HL-60 (cell line): ENCODE results near the gene DLL3.

Source experiments
- DNase-seq, 2 experiments: peaks; one replicate each; pipeline ENCODE4 v3.0.0-alpha.2; 2010 to 2020; ENCODE audit warnings: low read depth in 1 of 2, low spot score in 1 of 2
- H3K27ac ChIP-seq: fragments of 250-450 bp; sonication (Bioruptor Pico); replicated peaks from 2 replicates; pipeline ENCODE4 v1.5.1; 2020; ENCODE audit warnings: mild to moderate bottlenecking, moderate library complexity
- H3K27me3 ChIP-seq: fragments of 250-450 bp; sonication (Bioruptor Pico); 2 replicates; pipeline ENCODE4 v1.5.1; 2021; ENCODE audit warnings: mild to moderate bottlenecking, moderate library complexity; ENCODE audit not compliant: insufficient read depth, poor library complexity, severe bottlenecking
- H3K4me3 ChIP-seq: replicated peaks from 2 replicates; pipeline ENCODE4 v1.5.1; 2011; ENCODE audit warnings: mild to moderate bottlenecking, control low read depth, low read length; ENCODE audit not compliant: insufficient read depth
- CTCF ChIP-seq: IDR thresholded peaks from one replicate; pipeline ENCODE4 v1.5.1; 2011; ENCODE audit warnings: low read length, control low read depth, inconsistent platforms; ENCODE audit not compliant: insufficient read depth
- GABPA ChIP-seq: IDR thresholded peaks from 2 replicates; pipeline ENCODE4 v1.6.1; 2012; ENCODE audit warnings: low read depth
- POLR2AphosphoS5 ChIP-seq: IDR thresholded peaks from 2 replicates; pipeline ENCODE4 v1.6.1; 2012; ENCODE audit warnings: low read depth
- SPI1 ChIP-seq: IDR thresholded peaks from 2 replicates; pipeline ENCODE4 v1.6.1; 2012; ENCODE audit warnings: low read depth, mild to moderate bottlenecking, borderline replicate concordance
- TF ChIP-seq, protein P1 (sequence below): IDR thresholded peaks from 2 replicates; pipeline ENCODE4 v1.6.1; 2012; ENCODE audit warnings: low read depth; ENCODE audit not compliant: insufficient replicate concordance

The DLL3 gene

GRCh38 chr19:39465956-39466747 lies 32.6 kb upstream of the DLL3 start:
- DNase-seq: no peak
- H3K27me3 ChIP-seq: no peaks in the 10 kb centered on the region
- TF ChIP-seq GABPA: no peak
- no peak for TF ChIP-seq CTCF
- TF ChIP-seq, protein P1, sequence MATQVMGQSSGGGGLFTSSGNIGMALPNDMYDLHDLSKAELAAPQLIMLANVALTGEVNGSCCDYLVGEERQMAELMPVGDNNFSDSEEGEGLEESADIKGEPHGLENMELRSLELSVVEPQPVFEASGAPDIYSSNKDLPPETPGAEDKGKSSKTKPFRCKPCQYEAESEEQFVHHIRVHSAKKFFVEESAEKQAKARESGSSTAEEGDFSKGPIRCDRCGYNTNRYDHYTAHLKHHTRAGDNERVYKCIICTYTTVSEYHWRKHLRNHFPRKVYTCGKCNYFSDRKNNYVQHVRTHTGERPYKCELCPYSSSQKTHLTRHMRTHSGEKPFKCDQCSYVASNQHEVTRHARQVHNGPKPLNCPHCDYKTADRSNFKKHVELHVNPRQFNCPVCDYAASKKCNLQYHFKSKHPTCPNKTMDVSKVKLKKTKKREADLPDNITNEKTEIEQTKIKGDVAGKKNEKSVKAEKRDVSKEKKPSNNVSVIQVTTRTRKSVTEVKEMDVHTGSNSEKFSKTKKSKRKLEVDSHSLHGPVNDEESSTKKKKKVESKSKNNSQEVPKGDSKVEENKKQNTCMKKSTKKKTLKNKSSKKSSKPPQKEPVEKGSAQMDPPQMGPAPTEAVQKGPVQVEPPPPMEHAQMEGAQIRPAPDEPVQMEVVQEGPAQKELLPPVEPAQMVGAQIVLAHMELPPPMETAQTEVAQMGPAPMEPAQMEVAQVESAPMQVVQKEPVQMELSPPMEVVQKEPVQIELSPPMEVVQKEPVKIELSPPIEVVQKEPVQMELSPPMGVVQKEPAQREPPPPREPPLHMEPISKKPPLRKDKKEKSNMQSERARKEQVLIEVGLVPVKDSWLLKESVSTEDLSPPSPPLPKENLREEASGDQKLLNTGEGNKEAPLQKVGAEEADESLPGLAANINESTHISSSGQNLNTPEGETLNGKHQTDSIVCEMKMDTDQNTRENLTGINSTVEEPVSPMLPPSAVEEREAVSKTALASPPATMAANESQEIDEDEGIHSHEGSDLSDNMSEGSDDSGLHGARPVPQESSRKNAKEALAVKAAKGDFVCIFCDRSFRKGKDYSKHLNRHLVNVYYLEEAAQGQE: no peak
- TF ChIP-seq POLR2AphosphoS5: no peak
- no peak for TF ChIP-seq SPI1

DNA sequence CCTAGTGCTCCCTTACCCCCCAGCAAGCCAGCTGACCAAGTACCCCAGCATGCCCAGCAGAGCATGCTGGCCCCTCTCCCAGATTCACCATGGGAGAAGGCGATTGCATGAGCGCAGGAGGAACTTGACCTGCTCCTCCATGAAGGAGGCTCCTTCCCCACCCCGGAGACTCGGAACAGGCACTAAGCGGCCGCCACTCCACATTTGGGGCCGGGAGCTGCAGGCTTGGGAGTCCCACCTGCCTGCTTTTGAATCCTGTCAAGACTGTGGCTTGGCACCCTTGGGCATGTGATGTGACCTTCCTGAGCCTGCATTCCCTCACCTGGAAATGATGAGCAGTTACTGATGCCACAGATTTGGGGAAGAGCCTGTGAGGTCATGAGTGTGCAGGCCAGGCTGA lies 30.8 kb upstream of the DLL3 start:
- Histone ChIP-seq H3K27me3 (no peaks in the 10 kb centered on the region), H3K27ac (no peak overlapping the region), H3K4me3 (no peak overlapping the region)
- no peak for DNase-seq
- TF ChIP-seq POLR2AphosphoS5 (no peak), CTCF (no peak), SPI1 (no peak), GABPA (no peak)
- TF ChIP-seq, protein P1: no peak

More at GRCh38 chr19:39465956-39466747, 32.6 kb upstream of the DLL3 start:
- Histone ChIP-seq H3K27ac (no peak overlapping the region), H3K4me3 (no peak overlapping the region)

DNA sequence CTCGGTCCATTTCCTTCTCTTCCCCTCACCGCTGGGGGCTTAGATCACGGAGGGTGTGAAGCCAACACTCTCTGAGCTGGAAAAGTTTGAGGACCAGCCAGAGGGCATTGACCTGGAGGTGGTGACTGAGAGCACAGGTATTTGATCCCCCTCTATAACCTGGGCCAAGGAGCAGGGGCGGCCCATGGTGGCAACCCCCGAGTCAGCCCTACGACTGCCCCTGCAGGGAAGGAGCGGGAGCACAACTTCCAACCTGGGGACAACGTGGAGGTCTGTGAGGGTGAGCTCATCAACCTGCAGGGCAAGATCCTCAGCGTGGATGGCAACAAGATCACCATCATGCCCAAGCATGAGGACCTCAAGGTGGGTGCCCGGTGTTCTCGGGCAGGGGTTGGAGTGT lies 29.7 kb upstream of the DLL3 start:
- no peak overlapping the region for H3K27ac ChIP-seq
- no peak overlapping the region for H3K4me3 ChIP-seq
- TF ChIP-seq POLR2AphosphoS5 (no peak), SPI1 (no peak), CTCF (no peak), GABPA (no peak)
- TF ChIP-seq, protein P1: no peak
- H3K27me3 ChIP-seq: no peaks in the 10 kb centered on the region
- DNase-seq: no peak
